DOHH2 (cell line): ENCODE measurements around the gene DLGAP1.

ENCODE experiments used
- H3F3A ChIP-seq: fragments of 200-600 bp; sonication (generic), shearing (Covaris generic); 2 replicates; pipeline ENCODE4 v1.6.0; 2016; ENCODE audit warnings: antibody characterized with exemption, mild to moderate bottlenecking; ENCODE audit not compliant: control insufficient read depth, insufficient read depth
- H3K27ac ChIP-seq: fragments of 200-600 bp; sonication (generic); 2 replicates; pipeline ENCODE4 v1.5.1; 2014; ENCODE audit warnings: low read depth, mild to moderate bottlenecking, low read length, moderate library complexity
- H3K27me3 ChIP-seq: fragments of 200-600 bp; sonication (generic); 2 replicates; pipeline ENCODE4 v1.6.1; 2014; ENCODE audit warnings: mild to moderate bottlenecking, low read length, mixed read lengths; ENCODE audit not compliant: control insufficient read depth
- H3K36me3 ChIP-seq: fragments of 200-600 bp; sonication (generic); 2 replicates; pipeline ENCODE4 v1.6.1; 2014; ENCODE audit warnings: mild to moderate bottlenecking, low read length, moderate library complexity, mixed read lengths; ENCODE audit not compliant: control insufficient read depth
- H3K4me1 ChIP-seq: fragments of 200-600 bp; sonication (generic); 2 replicates; pipeline ENCODE4 v1.6.1; 2014; ENCODE audit warnings: mild to moderate bottlenecking, low read length, mixed read lengths; ENCODE audit not compliant: control insufficient read depth
- H3K4me2 ChIP-seq: fragments of 200-600 bp; sonication (generic); 2 replicates; pipeline ENCODE4 v1.6.0; 2014; ENCODE audit warnings: mild to moderate bottlenecking, low read length, moderate library complexity
- H3K4me3 ChIP-seq: fragments of 200-600 bp; sonication (generic); 2 replicates; pipeline ENCODE4 v1.5.1; 2014; ENCODE audit warnings: mild to moderate bottlenecking, low read length, mixed read lengths
- H3K79me2 ChIP-seq: fragments of 200-600 bp; sonication (generic); 2 replicates; pipeline ENCODE4 v1.6.1; 2014; ENCODE audit warnings: mild to moderate bottlenecking, low read length, mixed read lengths; ENCODE audit not compliant: control insufficient read depth
- H3K9me2 ChIP-seq: fragments of 200-600 bp; sonication (generic); replicated peaks from 2 replicates; pipeline ENCODE4 v1.6.1; 2014; ENCODE audit warnings: mild to moderate bottlenecking, low read length, mixed read lengths; ENCODE audit not compliant: control insufficient read depth
- H3K9me3 ChIP-seq: fragments of 200-600 bp; sonication (generic); 2 replicates; pipeline ENCODE4 v1.6.1; 2014; ENCODE audit warnings: antibody characterized with exemption, low read length, mixed read lengths; ENCODE audit not compliant: control insufficient read depth, insufficient read depth
- H4K20me1 ChIP-seq: fragments of 200-600 bp; sonication (generic); 2 replicates; pipeline ENCODE4 v1.6.0; 2014; ENCODE audit warnings: low read depth, mild to moderate bottlenecking, antibody characterized with exemption, low read length, moderate library complexity; ENCODE audit not compliant: control insufficient read depth, insufficient read depth
- CTCF ChIP-seq: fragments of 200-600 bp; sonication (generic); IDR thresholded peaks from one replicate; pipeline ENCODE4 v1.5.1; 2014; ENCODE audit warnings: antibody characterized with exemption, mild to moderate bottlenecking, low read depth, low read length; ENCODE audit not compliant: poor library complexity, severe bottlenecking
- EZH2phosphoT487 ChIP-seq: fragments of 200-600 bp; sonication (generic); IDR thresholded peaks from 2 replicates; pipeline ENCODE4 v1.6.1; 2017; ENCODE audit warnings: borderline replicate concordance, mild to moderate bottlenecking, antibody characterized with exemption, low read length, moderate library complexity, mixed read lengths

DLGAP1 gene

GRCh38 chr18:4157352-4157751 lies 297.8 kb downstream of the DLGAP1 start:
- no peak overlapping the region for H3K4me3 ChIP-seq
- TF ChIP-seq EZH2phosphoT487 (no peak), CTCF (no peak)
- H3K9me2 ChIP-seq = no peaks in the 10 kb centered on the region
- no peaks in the 10 kb centered on the region for H3K4me1 ChIP-seq
- no peaks in the 10 kb centered on the region for H3K27me3 ChIP-seq
- no peaks in the 10 kb centered on the region for H3K9me3 ChIP-seq
- H3F3A ChIP-seq = no peaks in the 10 kb centered on the region
- H4K20me1 ChIP-seq = no peaks in the 10 kb centered on the region
- no peak overlapping the region for H3K27ac ChIP-seq
- no peaks in the 10 kb centered on the region for H3K79me2 ChIP-seq
- no peak overlapping the region for H3K4me2 ChIP-seq
- H3K36me3 ChIP-seq = no peaks in the 10 kb centered on the region

GRCh38 chr18:4146797-4147196 lies 308.3 kb downstream of the DLGAP1 start:
- Histone ChIP-seq H3K27me3 (no peaks in the 10 kb centered on the region), H3F3A (no peaks in the 10 kb centered on the region), H3K9me3 (no peaks in the 10 kb centered on the region), H3K79me2 (no peaks in the 10 kb centered on the region), H3K27ac (no peak overlapping the region), H4K20me1 (no peaks in the 10 kb centered on the region), H3K4me1 (no peaks in the 10 kb centered on the region), H3K4me3 (no peak overlapping the region), H3K4me2 (no peak overlapping the region), H3K36me3 (no peaks in the 10 kb centered on the region), H3K9me2 (no peaks in the 10 kb centered on the region)
- TF ChIP-seq EZH2phosphoT487 (no peak), CTCF (no peak)

- no peak overlapping the region for H3K27ac ChIP-seq
- H3K4me1 ChIP-seq = no peaks in the 10 kb centered on the region
- H4K20me1 ChIP-seq = no peaks in the 10 kb centered on the region
- no peaks in the 10 kb centered on the region for H3K9me2 ChIP-seq
- no peaks in the 10 kb centered on the region for H3K79me2 ChIP-seq
- H3F3A ChIP-seq = no peaks in the 10 kb centered on the region
- H3K4me3 ChIP-seq = no peak overlapping the region
- TF ChIP-seq CTCF (no peak), EZH2phosphoT487 (no peak)
- H3K36me3 ChIP-seq = no peaks in the 10 kb centered on the region
- no peak overlapping the region for H3K4me2 ChIP-seq
- no peaks in the 10 kb centered on the region for H3K27me3 ChIP-seq
- no peaks in the 10 kb centered on the region for H3K9me3 ChIP-seq
Measured at GRCh38 chr18:4144201-4144600, 310.9 kb downstream of the DLGAP1 start.

- Histone ChIP-seq H3K27me3 (no peaks in the 10 kb centered on the region), H3F3A (no peaks in the 10 kb centered on the region), H3K27ac (no peak overlapping the region), H4K20me1 (no peaks in the 10 kb centered on the region), H3K4me2 (no peak overlapping the region), H3K9me2 (no peaks in the 10 kb centered on the region), H3K36me3 (no peaks in the 10 kb centered on the region), H3K4me3 (no peak overlapping the region), H3K9me3 (no peaks in the 10 kb centered on the region), H3K79me2 (no peaks in the 10 kb centered on the region), H3K4me1 (no peaks in the 10 kb centered on the region)
- TF ChIP-seq CTCF (no peak), EZH2phosphoT487 (no peak)
Measured at GRCh38 chr18:4143585-4143984, 311.5 kb downstream of the DLGAP1 start.
